Dermis microvascular lymphatic vessel endothelial cell (primary cell): Measurements from ENCODE around the gene TRIM28. TPM values are rescaled to one million over a fixed set of nuclear protein-coding genes. Genes with fewer than 3 reads are reported as not detected.
"Not testable (repeated sequence)": the region's sequence is repeated elsewhere in the genome, so short reads cannot be mapped to it uniquely, and the experiment has no call there.

Source experiments
- DNase-seq, 2 donors: peaks; one replicate each; pipeline versions ENCODE4 v3.0.0 to v3.0.0-alpha.2; 2010; ENCODE audit warnings: low read depth in 2 of 2
- total RNA-seq: library from RNA; depleted of rRNA; stranded (reverse); fragments of >200 nt; gene quantifications from 2 replicates; pipeline ENCODE4 v1.2.1, GENCODE V29; 2014

TRIM28 gene
- total RNA-seq = 339 and 348 TPM in 2 replicates

DNA sequence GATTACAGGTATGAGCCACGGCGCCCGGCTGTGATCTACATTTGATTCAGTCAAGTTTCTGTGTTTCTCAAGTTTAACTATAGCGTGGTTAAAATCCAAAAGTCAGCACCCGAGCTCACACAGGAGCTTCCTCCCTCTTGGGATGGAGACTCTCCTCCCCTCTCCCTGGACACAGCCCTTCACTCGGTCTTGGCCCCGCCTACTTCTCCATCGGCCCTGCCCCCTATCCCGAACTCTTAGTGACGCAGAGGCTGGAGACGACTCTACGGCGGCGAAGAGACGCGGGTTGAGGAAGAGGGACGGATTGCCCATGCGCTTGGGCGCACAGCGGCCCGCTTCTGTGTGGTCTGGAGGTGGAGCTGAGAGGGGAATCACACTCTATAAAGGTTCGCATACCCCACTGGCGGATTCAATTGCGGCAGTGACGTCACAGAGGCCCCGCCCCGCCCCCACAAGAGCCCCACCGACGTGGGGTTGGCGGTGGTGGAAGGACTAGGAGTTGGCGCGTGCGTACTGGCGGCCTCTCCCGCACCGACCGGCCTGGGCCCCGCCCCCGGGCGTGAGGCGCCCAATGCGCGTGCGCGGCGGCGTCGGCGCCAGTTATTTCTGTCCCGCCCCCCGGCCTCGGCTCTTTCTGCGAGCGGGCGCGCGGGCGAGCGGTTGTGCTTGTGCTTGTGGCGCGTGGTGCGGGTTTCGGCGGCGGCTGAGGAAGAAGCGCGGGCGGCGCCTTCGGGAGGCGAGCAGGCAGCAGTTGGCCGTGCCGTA is at the start of gene TRIM28:
TSS of gene TRIM28 (plus strand) at position 239 of the 765 bp plus-strand sequence. CDS start 694 bp downstream, outside the sequence.
- peak; percentile 94 to 99 for DNase-seq

DNA sequence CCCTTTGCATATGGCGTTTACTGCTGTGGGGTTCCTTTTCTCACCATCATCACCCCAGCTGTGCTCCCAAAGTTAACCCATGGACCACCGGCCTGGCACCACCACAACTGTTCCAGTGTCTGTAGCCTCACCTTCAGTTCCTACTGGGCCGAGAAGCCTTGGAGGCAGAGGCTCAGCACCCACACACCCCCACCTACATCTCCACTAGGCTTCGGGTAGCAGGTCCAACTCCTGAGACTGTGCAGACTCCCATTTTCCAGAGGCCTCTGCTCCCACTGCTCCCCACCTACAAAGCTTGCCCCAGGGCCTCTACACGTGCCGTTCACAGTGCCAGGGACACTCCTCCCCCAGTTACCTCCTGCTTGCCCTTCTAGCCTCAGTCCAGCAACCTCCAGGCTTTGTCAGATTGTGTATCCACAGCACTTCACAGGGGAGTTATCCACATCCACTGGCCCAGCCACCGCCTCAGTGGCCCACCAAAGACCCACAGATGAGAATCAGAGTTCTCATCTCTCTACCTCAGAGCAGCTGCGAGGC is 46.2 kb upstream of the TRIM28 start:
- DNase-seq = peak in 1 of 2 donors; percentile 0

DNA sequence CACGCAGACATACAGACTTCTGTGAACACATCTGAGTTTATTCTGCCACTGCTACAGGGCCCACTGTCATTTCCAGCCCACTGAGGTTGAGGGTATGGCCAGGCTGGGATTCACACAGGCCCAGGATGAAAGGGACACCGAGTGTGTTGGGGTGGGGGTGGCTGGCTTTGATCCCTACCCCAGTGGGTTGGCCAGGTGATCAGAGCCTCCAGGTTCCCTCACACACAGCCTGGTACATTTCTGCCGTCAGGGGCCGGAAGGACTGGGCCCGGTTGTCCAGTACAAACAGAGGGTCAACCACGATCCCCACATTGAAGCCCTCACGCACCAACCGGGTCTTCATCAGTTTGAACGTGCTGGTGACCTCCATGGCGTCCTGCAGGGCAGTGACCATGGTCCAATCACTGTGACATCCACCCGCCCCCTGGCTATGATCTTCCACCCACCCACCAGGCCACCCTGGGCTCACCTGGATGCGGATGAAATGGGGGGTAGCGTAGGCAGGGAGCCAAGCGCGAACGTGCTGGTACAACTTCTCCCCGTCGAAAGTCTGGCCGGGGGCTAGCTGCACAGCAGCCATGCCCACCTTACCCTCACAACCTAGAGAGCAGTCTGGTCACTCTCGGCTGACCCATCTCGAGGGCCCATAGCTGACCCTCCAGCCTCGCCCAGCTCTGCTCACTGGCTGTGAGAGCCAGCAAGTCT is 45.4 kb upstream of the TRIM28 start:
- DNase-seq = peak in 1 of 2 donors; percentile 0

DNA sequence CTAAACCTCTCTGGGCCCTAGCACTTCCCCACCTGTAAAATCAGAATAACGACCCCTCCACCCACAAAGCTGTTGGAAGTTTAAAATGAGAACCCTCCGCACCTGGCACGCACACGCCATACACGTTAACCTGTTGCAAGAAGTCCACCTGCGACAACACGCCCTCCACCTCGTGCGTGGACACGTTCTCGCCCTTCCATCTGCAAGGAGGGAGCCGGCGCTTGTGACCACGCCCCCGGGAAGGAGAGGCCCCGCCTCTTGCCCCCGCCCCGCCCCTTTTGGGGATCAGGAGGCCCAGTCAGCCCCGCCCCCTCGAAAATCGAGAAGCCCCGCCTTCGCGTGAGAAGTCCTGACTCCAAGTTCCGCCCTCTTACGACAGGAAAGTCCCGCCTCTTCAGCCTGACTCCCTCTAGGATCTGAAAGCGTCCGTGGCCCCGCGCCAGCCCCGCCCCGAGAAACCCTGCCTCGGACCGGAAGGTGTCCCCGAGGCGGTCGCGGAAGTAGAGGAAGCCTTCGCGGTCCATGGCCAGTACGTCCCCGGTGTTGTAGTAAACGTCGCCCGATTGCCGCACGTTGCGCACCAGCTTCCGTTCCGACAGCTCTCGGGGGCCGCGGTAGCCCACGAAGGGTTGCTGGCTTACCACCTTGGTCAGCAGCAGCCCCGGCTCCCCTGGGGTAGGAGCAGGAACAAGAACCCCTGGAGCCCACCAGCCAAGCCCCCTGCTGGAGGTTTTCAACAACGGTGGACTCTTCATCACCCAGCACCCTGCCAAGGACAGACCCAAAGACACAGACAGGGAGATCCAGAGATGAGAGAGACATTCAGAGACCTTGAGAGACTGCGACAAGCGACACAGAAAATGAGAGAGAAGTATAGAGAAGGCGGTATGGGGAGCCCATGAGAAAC is 44.6 kb upstream of the TRIM28 start:
- DNase-seq = peak; percentile 96 to 97

DNA sequence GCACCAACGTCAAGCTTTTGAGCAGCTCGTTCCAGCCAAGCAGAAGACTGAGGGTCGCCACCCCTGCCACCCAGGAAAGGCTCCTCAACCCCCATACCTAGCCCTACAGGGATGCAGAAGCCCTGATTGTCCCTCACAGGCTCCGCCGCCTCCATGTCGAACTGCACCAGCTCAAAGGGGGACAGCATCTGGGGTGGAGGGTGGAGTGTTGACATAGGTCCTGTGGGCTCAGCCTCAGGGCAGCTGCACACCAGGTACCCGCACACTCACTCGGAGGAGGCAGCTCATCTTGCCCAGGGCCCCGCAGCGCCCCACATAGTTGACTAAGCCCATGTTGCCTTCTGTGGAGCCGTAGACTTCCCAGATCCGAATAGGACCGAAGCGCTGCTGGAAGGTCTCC is 43.6 kb upstream of the TRIM28 start:
- peak in 1 of 2 donors; percentile 0 for DNase-seq

DNA sequence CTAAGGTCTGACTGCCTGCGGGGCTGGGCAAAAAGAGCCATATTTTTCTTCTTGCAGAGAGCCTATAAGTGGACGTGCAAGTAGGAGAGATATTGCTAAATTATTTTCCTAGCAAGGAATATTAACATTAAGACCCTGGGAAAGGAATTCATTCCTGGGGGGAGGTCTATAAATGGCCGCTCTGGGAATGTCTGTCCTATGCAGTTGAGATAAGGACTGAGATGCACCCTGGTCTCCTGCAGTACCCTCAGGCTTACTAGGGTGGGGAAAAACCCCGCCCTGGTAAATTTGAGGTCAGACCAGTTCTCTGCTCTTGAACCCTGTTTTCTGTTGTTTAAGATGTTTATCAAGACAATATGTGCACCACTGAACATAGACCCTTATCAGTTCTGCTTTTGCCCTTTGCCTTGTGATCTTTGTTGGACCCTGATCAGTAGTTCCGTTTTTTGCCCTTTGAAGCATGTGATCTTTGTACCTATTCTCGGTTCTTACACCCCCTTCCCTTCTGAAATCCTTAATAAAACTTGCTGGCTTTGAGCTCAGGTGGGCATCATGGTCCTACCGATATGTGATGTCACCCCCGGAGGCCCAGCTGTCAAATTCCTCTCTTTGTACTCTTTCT is 36.2 kb upstream of the TRIM28 start:
- DNase-seq = not testable (repeated sequence)

DNA sequence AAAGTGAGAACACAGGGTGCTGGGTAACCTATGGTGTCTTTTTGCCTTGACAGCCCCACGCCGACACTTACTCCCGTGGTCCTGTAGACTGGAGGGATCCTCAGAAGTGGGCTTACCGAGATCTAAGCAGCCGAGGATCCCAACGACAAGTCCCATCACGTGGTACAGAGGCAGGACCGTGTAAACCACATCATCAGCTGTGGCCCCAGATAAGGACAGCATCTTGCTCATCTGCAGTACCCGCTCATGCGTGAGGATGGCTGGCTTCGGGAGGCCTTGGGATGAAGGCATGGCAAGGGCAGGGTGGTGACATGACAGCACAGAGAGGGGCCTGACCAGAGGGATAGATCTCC is 34.2 kb upstream of the TRIM28 start:
- no peak for DNase-seq

DNA sequence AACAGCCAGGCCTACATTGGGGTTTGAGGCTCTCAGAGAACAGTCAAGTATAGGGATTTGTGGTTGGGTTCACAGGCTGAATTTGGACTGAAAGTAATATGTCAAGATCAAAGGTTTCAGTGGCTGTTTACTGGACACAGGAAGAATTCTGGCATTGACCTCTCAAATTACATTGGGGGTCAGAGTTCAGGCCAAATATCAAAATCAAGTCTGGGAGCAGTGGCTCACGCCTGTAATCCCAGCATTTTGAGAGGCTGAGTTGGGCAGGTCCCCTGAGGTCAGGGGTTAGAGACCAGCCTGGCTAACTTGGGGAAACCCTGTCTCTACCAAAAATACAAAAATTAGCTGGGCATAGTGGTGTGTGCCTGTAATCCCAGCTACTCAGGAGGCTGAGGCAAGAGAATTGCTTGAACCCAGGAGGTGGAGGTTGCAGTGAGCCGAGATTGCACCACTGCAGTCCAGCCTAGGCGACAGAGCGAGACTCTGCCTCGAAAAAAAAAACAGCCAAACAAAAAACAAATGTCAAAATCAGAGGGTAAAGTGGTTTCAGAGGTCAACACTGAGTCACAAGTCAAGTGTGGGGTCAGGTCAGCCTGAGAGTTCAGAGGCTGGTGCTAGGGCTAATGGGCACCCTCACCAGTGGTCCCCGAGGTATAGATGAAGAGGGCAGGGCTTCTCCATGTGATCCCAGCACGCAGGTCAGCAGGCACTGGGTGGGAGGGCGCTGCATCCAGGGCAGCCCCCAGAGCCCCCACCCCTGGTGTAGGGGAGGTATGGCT is 33.6 kb upstream of the TRIM28 start:
- no peak for DNase-seq

DNA sequence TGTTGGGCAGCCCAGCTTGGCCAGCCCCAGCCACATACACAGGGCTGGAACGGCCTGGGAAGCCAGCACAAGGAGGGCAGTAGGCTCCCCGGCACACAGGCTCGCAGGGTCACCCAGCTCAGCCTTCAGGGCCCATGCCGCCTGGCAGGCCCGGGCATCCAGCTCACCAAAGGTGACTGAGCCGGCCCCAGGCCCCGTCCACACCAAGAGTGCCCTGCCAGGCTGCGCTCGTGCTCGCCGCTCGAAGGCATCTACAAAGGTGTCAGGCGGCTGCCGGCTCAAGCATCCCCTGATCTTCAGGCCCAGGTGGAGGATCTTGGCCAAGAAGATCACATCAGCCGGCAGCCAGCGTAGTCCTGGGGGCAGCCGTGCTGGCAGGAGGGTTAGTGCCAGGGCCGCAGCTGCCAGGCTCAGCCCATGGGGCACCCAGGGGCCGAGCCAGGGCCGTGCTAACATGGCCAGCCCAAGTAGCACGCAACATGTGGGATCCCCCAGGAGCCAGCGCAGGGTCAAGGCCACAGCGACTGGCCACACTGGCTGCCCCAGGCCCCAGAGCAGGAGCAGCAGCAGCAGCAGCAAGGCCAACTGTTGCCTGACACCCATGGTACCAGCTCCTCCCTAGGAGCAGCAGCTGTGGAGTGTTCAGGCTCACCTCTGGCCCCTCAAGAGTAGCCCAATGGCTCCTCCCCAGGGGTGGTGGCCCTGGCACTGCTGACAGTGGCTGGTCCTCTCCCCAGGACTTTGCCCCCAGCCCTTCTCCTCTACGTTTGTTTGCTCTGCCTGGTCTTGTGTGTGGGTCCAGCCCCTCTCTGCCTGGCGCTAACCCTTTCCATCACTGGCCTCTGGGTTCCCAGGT is 32.3 kb upstream of the TRIM28 start, which contains the start of gene SLC27A5:
TSS of gene SLC27A5 (minus strand) at position 640 of the 856 bp plus-strand sequence. CDS start at position 603, 37 bp downstream.
- DNase-seq = no peak

DNA sequence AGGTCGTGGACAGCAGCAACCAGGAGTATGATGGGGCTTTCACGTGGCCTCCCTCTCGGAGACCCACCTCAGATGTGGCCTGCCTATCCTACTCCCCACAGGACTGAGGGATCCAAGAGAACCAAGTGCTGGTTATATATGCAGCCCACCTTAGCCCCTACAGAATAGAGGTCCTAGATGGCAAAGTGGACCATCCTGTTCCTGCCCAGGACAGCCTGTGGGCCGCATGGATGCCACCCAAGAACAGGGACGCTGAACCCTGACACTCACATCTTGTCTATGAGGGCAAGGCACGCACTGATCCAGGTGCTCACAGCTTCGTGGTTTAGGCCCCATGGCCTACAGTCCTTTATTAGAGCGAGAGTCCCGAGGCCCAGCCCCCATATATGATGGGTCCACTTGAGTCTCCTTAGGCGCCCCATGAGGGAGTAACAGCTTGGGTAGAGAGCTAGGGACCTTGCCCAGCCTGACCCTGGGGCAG is 30.6 kb upstream of the TRIM28 start:
- DNase-seq = no peak

DNA sequence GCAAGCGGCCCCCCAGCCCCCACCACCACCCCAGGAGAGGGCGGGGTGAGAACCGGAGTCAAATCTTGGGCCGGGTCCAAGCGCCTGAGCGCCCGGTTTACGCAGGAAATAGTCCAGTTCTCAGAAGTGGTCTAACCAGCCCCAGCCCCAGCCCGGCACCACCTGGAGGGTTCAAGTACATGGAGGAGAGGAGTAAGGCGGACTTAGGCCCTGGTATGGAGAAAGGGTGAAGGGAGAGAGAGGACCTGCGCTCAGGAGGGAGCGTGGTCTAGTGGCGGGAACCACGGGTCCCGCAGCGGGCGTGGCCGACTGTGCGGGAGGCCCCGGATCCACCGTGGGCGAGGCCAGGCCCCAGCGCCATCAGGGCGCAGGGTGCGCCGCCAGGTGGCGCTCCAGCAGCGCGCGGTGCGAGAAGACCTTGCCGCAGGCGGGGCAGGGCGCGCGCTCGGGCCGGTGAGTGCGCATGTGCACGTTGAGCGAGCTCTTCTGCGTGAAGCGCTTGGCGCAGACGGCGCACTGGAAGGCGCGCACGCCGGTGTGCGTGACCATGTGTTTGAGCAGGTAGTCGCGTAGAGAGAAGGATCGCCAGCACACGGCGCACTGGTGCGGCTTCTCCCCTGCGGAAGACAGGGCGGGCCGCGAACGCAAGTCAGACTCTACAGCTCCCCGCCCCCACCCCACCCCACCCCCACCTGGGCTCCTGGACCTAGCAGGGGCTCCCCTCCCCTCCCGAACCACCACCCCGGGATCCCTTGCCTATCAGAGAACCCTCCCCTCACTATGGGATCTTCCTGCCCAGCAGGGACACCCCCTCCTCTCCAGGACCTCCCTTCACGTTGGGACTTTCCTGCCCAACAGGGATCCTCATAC is 29.9 kb upstream of the TRIM28 start:
- peak; percentile 65 to 90 for DNase-seq

DNA sequence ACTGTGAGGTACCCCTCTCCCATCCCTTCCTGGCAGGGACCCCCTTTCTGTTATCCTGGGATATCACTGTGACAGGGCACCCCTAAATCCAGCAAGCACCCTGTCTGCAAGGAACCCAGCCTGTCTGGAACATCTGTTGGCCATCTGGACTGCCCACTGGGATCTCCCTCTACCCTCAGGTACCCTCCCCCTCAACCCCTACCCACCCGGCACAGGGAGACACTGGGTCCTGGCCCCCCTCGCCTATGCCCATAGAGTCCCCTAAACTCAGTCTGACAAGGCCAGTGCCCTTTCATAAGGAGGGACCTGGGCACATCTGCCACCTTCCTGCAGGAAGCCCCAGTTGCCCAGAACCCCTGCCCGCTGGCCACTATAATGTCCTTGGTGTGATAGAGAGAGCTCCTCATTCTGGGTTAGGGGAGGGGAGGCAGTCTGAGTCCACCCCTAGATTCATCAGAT is 29.3 kb upstream of the TRIM28 start:
- DNase-seq = no peak

DNA sequence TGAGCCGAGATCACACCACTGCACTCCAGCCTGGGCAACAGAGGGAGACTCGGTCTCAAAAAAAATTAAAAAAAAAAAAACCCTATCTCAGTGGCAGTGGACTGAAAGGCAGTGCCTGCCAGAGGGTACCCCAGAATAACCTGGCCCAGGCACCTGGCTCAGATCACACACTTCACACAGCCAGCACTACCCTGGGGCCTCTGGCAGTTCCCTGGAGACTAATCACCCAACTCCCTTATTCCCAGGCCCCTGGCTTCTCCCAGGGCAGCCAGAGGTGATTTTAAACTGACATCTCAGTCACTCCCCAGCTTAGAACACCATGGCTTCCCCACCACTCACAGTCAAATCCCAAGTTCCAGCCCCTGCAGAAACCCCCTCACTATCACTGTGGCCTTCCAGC is 28.6 kb upstream of the TRIM28 start:
- DNase-seq = no peak

DNA sequence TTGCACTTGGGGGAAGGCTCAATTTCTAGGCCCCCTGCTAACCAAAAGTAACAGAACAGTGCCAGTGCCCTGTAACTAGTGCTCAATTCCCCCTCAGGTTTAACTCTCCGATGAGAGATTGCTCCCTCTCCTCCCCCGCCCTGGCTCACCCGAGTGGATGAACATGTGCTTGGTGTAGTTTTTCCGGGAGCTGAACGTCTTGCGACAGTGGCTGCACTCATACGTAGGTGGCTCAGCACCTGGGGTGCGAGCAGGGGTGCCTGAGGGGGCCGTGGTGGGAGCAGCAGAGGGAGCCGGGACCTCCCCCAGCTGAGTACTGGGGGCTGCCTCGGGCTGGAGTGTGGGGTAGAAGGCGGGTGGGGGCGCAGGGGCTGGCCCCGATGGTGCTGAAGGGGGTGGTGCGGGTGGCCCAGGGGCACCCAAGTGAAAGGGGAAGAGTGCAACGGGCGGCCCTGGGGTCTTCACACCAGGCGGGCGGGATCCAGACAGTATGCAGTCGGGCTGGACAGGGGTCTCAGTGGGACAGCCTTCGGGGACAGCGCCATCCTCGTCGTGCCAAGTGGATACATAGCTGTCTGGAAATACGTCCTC is 27.5 kb upstream of the TRIM28 start:
- DNase-seq = no peak

DNA sequence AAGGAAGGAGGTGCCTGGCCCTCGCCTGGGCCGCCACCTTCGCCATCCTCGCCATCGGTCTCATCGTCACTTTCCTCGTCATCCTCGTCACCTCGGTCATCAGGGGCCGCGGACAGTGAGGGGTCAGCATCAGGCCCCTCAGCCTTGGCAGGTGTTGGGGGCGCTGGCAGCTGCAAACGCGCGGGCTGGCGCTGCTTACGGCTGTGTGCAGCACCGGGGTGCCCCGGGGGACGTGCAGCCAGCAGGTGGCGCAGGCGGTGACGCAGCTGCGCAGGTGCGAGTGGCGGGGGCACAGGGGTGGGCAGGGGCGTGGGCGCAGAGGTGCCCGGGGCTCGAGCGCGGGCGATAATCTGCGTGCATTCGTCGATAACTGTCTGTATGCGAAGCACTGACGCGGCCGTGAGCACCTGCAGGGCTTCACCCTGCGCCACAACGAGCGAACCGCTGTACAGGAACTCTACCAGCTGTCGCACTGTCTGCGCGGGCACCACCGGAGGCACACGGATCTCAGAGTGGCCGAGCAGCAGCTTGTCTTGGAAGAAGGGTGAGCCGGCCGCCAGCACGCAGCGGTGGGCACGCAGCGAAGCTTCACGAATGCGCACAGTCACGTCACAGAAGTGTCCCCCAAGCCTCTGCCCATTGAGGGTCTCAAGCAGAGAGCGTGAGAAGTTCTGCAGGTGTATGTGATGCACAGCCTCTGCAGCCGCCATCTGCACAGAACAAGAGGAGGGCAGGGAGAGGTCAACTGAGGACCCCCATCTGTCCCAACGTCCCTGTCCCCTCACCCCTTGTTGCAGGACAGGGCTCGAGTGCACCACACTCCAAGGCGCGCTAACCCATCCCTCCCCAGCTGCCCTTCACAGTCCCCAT is 26.7 kb upstream of the TRIM28 start:
- no peak for DNase-seq

DNA sequence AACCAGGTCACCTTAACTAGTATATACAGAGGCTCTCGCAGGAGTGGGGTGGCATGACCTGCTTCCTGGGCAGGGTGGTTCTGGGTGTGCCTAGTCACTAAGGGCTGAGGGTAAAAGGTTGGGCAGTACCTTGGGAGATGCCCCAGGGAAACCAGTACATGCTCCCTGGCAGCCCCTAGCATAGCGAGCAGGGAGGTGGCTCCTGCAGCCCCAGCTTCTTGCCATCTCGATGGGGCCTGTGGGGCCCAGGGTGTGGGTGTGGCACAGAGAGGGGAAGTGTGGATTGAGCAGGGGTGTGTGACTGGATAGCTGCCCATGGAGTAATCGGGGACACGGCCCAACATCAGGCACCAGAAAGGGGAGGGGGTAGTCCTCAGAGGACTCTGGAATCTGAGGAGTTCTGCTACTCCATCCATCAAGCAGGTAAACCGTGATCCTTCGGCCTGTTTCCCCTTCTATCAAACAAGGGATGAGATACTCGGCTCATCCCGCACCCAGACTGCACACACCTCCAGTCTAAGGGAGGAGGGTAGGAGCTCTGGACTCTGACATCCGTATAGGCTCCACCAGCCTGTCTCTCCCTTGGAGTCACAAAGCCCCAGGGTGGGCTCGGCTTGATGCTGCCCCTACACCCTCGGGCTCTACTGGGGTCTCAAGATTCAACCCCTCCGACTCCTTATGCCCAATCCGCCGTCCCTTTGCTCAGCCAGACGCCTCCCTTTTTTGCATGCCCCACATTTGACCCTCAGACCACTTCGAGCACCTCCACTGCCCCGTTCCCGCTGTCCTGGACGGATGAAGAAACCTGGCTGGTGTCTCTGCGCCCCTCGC is 25.4 kb upstream of the TRIM28 start:
- DNase-seq = no peak
